Activated naive CD8-positive, alpha-beta T cell treated with anti-CD3 and anti-CD28 coated beads, Interleukin-2, amount 10 ng/mL, durations not matched to agents 7 days and 5 days (primary cell): ENCODE data around the gene ASCC2. TPM values are rescaled to one million over a fixed set of nuclear protein-coding genes. Genes with fewer than 3 reads are reported as not detected.

Experiments used
- ATAC-seq: fragments of 150-1000 bp; cut with Tn5 transposase; one replicate; pipeline ENCODE4 v1.10.0; 2021; ENCODE audit warnings: low read depth, moderate library complexity
- POLR2A ChIA-PET: fragments of 350-600 bp; sonication (Branson Sonifier 250); formaldehyde crosslinking; loops from one replicate; lab custom pipeline; 2021; ENCODE audit warnings: antibody characterized with exemption; lab: Charles Lee
- DNase-seq: peaks from one replicate; pipeline ENCODE4 v3.0.0; 2021
- H3K27ac Mint-ChIP-seq: one replicate; pipeline ENCODE4 v1.8.0; 2022; ENCODE audit warnings: mild to moderate bottlenecking, mixed read lengths
- H3K27me3 Mint-ChIP-seq: one replicate; pipeline ENCODE4 v1.8.0; 2022; ENCODE audit warnings: mild to moderate bottlenecking, moderate library complexity, mixed read lengths
- H3K36me3 Mint-ChIP-seq: one replicate; pipeline ENCODE4 v1.8.0; 2021; ENCODE audit warnings: mild to moderate bottlenecking, mixed read lengths
- H3K4me1 Mint-ChIP-seq: one replicate; pipeline ENCODE4 v1.8.0; 2021; ENCODE audit warnings: mixed read lengths
- H3K4me3 Mint-ChIP-seq: one replicate; pipeline ENCODE4 v1.8.0; 2022; ENCODE audit warnings: mild to moderate bottlenecking, moderate library complexity, mixed read lengths
- H3K9me3 Mint-ChIP-seq: one replicate; pipeline ENCODE4 v1.8.0; 2021; ENCODE audit warnings: mixed read lengths
- total RNA-seq, 2 experiments: library from RNA; stranded (reverse); gene quantifications; one replicate each; pipeline ENCODE4 v1.2.3, GENCODE V29; 2021

Gene ASCC2
- total RNA-seq, 2 experiments from 2014 or later: 88.6 to 91.5 TPM

GRCh38 chr22:29824677-29825076 is 13.4 kb downstream of the ASCC2 start:
- ATAC-seq (no peak), DNase-seq (no peak)
- Mint-ChIP-seq H3K27ac (no peak overlapping the region), H3K4me3 (no peak overlapping the region), H3K36me3 (peaks cover 34% of the 10 kb centered on the region), H3K9me3 (no peaks in the 10 kb centered on the region), H3K27me3 (no peaks in the 10 kb centered on the region), H3K4me1 (peaks cover 15% of the 10 kb centered on the region)
- POLR2A ChIA-PET: interaction anchor here (0.6 kb wide), 1 partner anchor 265 kb away, joined by 5 read pairs; no protein-coding TSS in a partner anchor

GRCh38 chr22:29821291-29822016 is 16.6 kb downstream of the ASCC2 start:
- H3K27ac Mint-ChIP-seq: peak overlapping the region; percentile 76
- H3K36me3 Mint-ChIP-seq: peaks cover 35% of the 10 kb centered on the region
- DNase-seq: no peak
- H3K4me3 Mint-ChIP-seq: no peak overlapping the region
- no peaks in the 10 kb centered on the region for H3K9me3 Mint-ChIP-seq
- no peaks in the 10 kb centered on the region for H3K27me3 Mint-ChIP-seq
- H3K4me1 Mint-ChIP-seq: peaks cover 10% of the 10 kb centered on the region
- POLR2A ChIA-PET: no interaction called here
- ATAC-seq: peak; percentile 94

GRCh38 chr22:29820961-29821290 is 17.1 kb downstream of the ASCC2 start:
- H3K36me3 Mint-ChIP-seq: peaks cover 35% of the 10 kb centered on the region
- H3K4me1 Mint-ChIP-seq: peaks cover 10% of the 10 kb centered on the region
- POLR2A ChIA-PET: no interaction called here
- DNase-seq: no peak
- no peak for ATAC-seq
- H3K9me3 Mint-ChIP-seq: no peaks in the 10 kb centered on the region
- peak overlapping the region; percentile 76 for H3K27ac Mint-ChIP-seq
- no peak overlapping the region for H3K4me3 Mint-ChIP-seq
- H3K27me3 Mint-ChIP-seq: no peaks in the 10 kb centered on the region

GRCh38 chr22:29819501-29819900 is 18.6 kb downstream of the ASCC2 start:
- DNase-seq: no peak
- ATAC-seq: no peak
- peaks cover 37% of the 10 kb centered on the region for H3K36me3 Mint-ChIP-seq
- no peaks in the 10 kb centered on the region for H3K27me3 Mint-ChIP-seq
- H3K4me3 Mint-ChIP-seq: no peak overlapping the region
- H3K9me3 Mint-ChIP-seq: no peaks in the 10 kb centered on the region
- H3K4me1 Mint-ChIP-seq: peaks cover 10% of the 10 kb centered on the region
- no peak overlapping the region for H3K27ac Mint-ChIP-seq
- POLR2A ChIA-PET: interaction anchor here (0.6 kb wide), 1 partner anchor 11 kb away, joined by 6 read pairs; no protein-coding TSS in a partner anchor

- peaks cover 30% of the 10 kb centered on the region for H3K36me3 Mint-ChIP-seq
- no peaks in the 10 kb centered on the region for H3K9me3 Mint-ChIP-seq
- H3K27me3 Mint-ChIP-seq: no peaks in the 10 kb centered on the region
- H3K4me1 Mint-ChIP-seq: peaks cover 10% of the 10 kb centered on the region
- DNase-seq: no peak
- POLR2A ChIA-PET: no interaction called here
- no peak overlapping the region for H3K27ac Mint-ChIP-seq
- no peak for ATAC-seq
- no peak overlapping the region for H3K4me3 Mint-ChIP-seq
These were observed 20.4 kb downstream of the ASCC2 start for GRCh38 chr22:29817724-29818123.

- DNase-seq: no peak
- H3K36me3 Mint-ChIP-seq: peaks cover 29% of the 10 kb centered on the region
- H3K4me3 Mint-ChIP-seq: no peak overlapping the region
- POLR2A ChIA-PET: no interaction called here
- H3K27ac Mint-ChIP-seq: no peak overlapping the region
- H3K4me1 Mint-ChIP-seq: peaks cover 10% of the 10 kb centered on the region
- ATAC-seq: no peak
- H3K9me3 Mint-ChIP-seq: no peaks in the 10 kb centered on the region
- no peaks in the 10 kb centered on the region for H3K27me3 Mint-ChIP-seq
These were observed 21.1 kb downstream of the ASCC2 start for GRCh38 chr22:29816980-29817379.

- peaks cover 8% of the 10 kb centered on the region for H3K4me1 Mint-ChIP-seq
- POLR2A ChIA-PET: no interaction called here
- H3K4me3 Mint-ChIP-seq: no peak overlapping the region
- H3K27ac Mint-ChIP-seq: no peak overlapping the region
- H3K36me3 Mint-ChIP-seq: peaks cover 27% of the 10 kb centered on the region
- H3K27me3 Mint-ChIP-seq: no peaks in the 10 kb centered on the region
- ATAC-seq: no peak
- no peaks in the 10 kb centered on the region for H3K9me3 Mint-ChIP-seq
- DNase-seq: no peak
These were observed 21.5 kb downstream of the ASCC2 start for GRCh38 chr22:29816539-29816938.

- Mint-ChIP-seq H3K9me3 (no peaks in the 10 kb centered on the region), H3K4me3 (no peak overlapping the region), H3K4me1 (peaks cover 4% of the 10 kb centered on the region), H3K27me3 (no peaks in the 10 kb centered on the region), H3K27ac (no peak overlapping the region), H3K36me3 (peaks cover 23% of the 10 kb centered on the region)
- POLR2A ChIA-PET: interaction anchor here (0.9 kb wide), 1 partner anchor 9 kb away, joined by 3 read pairs; no protein-coding TSS in a partner anchor
- no peak for ATAC-seq
- DNase-seq: no peak
These were observed 21.9 kb downstream of the ASCC2 start for GRCh38 chr22:29816128-29816527.

- ATAC-seq (no peak), DNase-seq (no peak)
- Mint-ChIP-seq H3K27ac (peak overlapping the region; percentile 21), H3K4me1 (peaks cover 3% of the 10 kb centered on the region), H3K36me3 (peaks cover 21% of the 10 kb centered on the region), H3K4me3 (no peak overlapping the region), H3K27me3 (no peaks in the 10 kb centered on the region), H3K9me3 (no peaks in the 10 kb centered on the region)
- POLR2A ChIA-PET: interaction anchor here (0.9 kb wide), 1 partner anchor 9 kb away, joined by 3 read pairs; no protein-coding TSS in a partner anchor
These were observed 22.5 kb downstream of the ASCC2 start for GRCh38 chr22:29815580-29815979.

- no peak for DNase-seq
- Mint-ChIP-seq H3K4me1 (peaks cover 3% of the 10 kb centered on the region), H3K9me3 (no peaks in the 10 kb centered on the region), H3K36me3 (peaks cover 19% of the 10 kb centered on the region), H3K27me3 (no peaks in the 10 kb centered on the region), H3K27ac (no peak overlapping the region), H3K4me3 (no peak overlapping the region)
- ATAC-seq: no peak
- POLR2A ChIA-PET: no interaction called here
These were observed 24.1 kb downstream of the ASCC2 start for GRCh38 chr22:29814003-29814402.

- no peak for ATAC-seq
- POLR2A ChIA-PET: no interaction called here
- no peak overlapping the region for H3K27ac Mint-ChIP-seq
- no peak overlapping the region for H3K4me3 Mint-ChIP-seq
- DNase-seq: no peak
- peaks cover 16% of the 10 kb centered on the region for H3K36me3 Mint-ChIP-seq
- no peaks in the 10 kb centered on the region for H3K27me3 Mint-ChIP-seq
- H3K9me3 Mint-ChIP-seq: no peaks in the 10 kb centered on the region
- peaks cover 3% of the 10 kb centered on the region for H3K4me1 Mint-ChIP-seq
These were observed 24.5 kb downstream of the ASCC2 start for GRCh38 chr22:29813563-29813962.

- no peak for ATAC-seq
- Mint-ChIP-seq H3K4me3 (no peak overlapping the region), H3K27me3 (no peaks in the 10 kb centered on the region), H3K4me1 (peaks cover 3% of the 10 kb centered on the region), H3K9me3 (no peaks in the 10 kb centered on the region), H3K27ac (no peak overlapping the region), H3K36me3 (peaks cover 15% of the 10 kb centered on the region)
- DNase-seq: no peak
- POLR2A ChIA-PET: interaction anchor here (0.6 to 0.7 kb wide), 2 partner anchors 177 to 212 kb away, joined by 3 to 4 read pairs; no protein-coding TSS in a partner anchor
These were observed 24.9 kb downstream of the ASCC2 start for GRCh38 chr22:29813126-29813525.

GRCh38 chr22:29811377-29811776 is 26.7 kb downstream of the ASCC2 start:
- ATAC-seq (no peak), DNase-seq (no peak)
- H3K36me3 Mint-ChIP-seq: peaks cover 17% of the 10 kb centered on the region
- no peaks in the 10 kb centered on the region for H3K27me3 Mint-ChIP-seq
- POLR2A ChIA-PET: no interaction called here
- H3K4me3 Mint-ChIP-seq: no peak overlapping the region
- H3K4me1 Mint-ChIP-seq: peaks cover 3% of the 10 kb centered on the region
- H3K27ac Mint-ChIP-seq: no peak overlapping the region
- H3K9me3 Mint-ChIP-seq: no peaks in the 10 kb centered on the region

- H3K27me3 Mint-ChIP-seq: no peaks in the 10 kb centered on the region
- H3K27ac Mint-ChIP-seq: no peak overlapping the region
- no peak for DNase-seq
- ATAC-seq: no peak
- peaks cover 12% of the 10 kb centered on the region for H3K36me3 Mint-ChIP-seq
- H3K4me1 Mint-ChIP-seq: peaks cover 3% of the 10 kb centered on the region
- POLR2A ChIA-PET: no interaction called here
- no peaks in the 10 kb centered on the region for H3K9me3 Mint-ChIP-seq
- no peak overlapping the region for H3K4me3 Mint-ChIP-seq
These were observed 27.9 kb downstream of the ASCC2 start for GRCh38 chr22:29810216-29810615.
